Esophagus muscularis mucosa (tissue), 2 donors: ENCODE data around the gene GRK1.

Experiments used
- POLR2A ChIP-seq: fragments of 450-650 bp; IDR thresholded peaks from one replicate; pipeline ENCODE4 v1.6.1; 2017; ENCODE audit warnings: antibody characterized with exemption, moderate library complexity, mild to moderate bottlenecking, low read depth
- POLR2AphosphoS5 ChIP-seq, 2 donors: sonication (generic); formaldehyde crosslinking; IDR thresholded peaks; one replicate each; pipeline ENCODE4 v1.6.1; 2017; ENCODE audit warnings: antibody characterized with exemption in 2 of 2

- TF ChIP-seq POLR2A, result no peak
- TF ChIP-seq POLR2AphosphoS5 (IDR thresholded peaks at IDR 0.05), result no peak
Observed at GRCh38 chr13:113670541-113670940, 3.5 kb downstream of the GRK1 start.
